ENCODE measurements around the gene TMEM51.

Gene TMEM51, protein sequence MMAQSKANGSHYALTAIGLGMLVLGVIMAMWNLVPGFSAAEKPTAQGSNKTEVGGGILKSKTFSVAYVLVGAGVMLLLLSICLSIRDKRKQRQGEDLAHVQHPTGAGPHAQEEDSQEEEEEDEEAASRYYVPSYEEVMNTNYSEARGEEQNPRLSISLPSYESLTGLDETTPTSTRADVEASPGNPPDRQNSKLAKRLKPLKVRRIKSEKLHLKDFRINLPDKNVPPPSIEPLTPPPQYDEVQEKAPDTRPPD

DNA sequence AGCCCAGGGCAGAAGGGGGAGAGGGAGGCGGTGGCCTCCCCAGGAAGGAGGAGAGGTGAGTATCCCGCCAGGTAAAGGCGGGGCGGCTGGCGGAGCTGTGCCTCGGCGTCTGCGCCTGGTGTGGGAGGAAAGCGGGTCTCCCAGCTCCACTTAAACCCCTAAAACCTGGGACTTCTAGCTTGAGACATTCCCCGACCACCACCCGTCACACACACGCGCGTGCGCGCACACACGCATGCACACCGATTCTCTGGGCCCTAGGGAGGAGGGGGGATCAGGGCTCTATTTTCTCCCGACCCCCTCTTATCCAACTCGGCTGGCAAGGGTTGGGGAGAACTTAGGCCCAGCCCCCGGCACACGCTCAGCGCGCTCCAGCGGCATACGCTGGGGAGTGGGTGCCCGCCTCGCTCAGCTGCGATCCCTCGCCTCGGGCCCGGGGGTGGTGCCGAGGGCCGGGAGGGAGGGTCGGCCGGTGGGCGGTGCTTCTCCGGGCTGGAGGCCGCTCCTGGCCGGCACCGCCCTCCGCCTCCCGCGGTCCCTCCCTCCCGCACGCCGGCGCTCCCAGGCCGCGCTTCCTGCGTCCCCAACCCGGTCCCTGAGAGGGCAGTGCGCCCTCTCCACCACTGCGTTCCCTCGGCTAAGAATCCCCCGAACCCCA is at the start of gene TMEM51:
TMEM51 (plus strand) TSS at position 564 of the 658 bp plus-strand sequence. CDS start 61,341 bp downstream, outside the sequence.
- peak; percentile 78 to 93 (median 85) for DNase-seq

DNA sequence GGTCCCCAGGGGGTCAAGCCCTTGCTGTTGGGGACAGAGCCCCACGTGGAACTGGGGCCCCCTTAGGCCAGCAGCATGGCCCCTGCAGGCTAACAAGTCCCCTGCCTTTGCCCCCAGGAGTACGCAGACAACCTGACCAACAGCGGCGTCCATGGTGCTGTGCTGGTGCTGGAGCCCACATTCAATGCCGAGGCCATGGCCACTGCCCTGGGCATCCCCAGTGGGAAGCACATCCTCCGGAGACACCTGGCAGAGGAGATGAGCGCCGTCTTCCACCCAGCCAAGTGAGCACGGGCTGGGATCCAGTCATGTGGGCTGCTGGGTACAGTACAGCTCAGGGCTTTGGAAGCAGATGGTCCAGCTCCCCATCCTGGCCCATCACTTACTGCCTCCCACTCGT is 49.6 kb upstream of the TMEM51 start:
- no peak for DNase-seq

DNA sequence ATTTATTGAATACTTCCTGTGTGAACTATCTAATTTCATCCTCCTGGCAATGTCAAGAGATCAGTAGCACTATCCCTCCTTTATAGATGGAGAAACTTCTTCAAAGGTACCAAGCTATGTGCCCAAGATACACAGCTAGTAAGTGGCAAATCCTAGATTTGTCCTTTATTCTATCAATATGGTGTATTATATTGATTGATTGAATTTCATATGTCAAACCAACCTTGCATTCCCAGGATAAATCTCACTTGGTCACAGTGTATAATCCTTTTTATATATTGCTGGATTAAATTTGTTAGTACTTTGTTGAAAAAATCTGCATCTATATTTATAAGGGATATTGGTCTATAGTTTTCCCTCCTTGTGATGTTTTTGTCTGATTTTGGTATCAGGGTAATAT is 48.8 kb upstream of the TMEM51 start:
- DNase-seq: no peak

GRCh38 chr1:15106608-15107007 is 46.9 kb upstream of the TMEM51 start:
- DNase-seq: peak; percentile 70 to 75 (median 74)

DNA sequence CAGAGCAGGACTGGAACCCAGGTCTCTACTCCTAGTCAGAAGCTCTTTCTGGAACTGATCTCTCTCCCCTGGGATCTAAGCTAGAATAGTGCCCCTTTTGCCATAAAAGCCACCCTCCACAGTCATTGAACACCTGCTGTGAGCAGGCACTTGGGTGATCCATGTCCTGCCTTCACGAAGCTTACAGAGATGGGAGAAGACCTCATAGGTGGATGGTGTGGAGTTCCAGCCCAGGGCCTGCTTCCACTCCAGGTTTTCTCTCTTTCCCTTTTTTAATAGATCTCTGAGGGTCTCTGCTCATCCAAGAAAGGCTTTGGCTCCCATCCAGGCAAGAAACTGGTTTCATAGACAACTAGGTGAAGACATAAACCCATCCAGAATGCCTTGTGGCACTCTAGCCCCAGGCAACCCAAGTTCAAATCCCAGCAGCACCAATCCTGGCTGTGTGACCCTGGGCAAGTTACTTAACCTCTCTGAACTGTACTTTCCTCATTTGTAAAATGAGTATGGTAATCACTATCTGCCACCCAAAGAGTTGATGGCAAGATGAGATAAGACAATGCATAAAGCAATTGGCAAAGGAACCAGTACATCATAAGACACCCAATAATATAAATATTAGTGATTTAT is 46.4 kb upstream of the TMEM51 start:
- DNase-seq: no peak

- DNase-seq: no peak
These were observed 45.6 kb upstream of the TMEM51 start for GRCh38 chr1:15107911-15108310.

DNA sequence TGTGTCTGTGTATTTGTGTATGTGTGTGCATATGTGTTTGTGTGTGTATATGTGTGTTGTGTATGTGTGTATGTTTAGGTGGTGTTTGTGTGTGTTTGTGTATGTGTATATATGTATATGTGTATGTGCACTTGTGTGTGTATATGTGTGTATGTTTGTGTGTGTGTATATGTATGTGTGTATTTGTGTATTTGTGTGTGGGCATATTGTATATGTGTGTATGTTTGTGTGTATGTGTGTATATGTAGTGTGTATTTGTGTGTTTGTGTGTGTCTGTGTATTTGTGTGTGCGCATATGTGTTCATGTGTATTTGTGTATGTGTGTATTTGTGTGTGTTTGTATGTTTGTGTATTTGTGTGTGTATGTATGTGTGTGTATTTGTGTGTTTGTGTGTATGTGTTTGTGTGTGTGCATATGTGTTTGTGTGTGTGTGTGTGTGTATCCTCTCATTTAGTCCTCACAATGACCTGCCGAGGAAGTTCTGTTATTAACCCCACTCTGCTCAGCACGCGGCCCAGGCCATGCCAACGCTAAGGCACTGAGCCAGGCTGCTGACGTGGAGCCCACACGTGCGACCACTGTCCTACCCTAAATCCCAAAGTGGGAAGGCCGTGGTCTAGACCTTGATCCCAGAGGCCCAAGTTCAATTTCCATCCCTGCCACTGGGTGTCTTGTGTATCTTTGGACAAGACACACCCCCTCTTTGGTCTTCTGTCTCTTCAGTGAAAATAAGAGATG is 43.2 kb upstream of the TMEM51 start:
- no peak for DNase-seq

- DNase-seq: no peak
These were observed 42.7 kb upstream of the TMEM51 start for GRCh38 chr1:15110867-15111230.

DNA sequence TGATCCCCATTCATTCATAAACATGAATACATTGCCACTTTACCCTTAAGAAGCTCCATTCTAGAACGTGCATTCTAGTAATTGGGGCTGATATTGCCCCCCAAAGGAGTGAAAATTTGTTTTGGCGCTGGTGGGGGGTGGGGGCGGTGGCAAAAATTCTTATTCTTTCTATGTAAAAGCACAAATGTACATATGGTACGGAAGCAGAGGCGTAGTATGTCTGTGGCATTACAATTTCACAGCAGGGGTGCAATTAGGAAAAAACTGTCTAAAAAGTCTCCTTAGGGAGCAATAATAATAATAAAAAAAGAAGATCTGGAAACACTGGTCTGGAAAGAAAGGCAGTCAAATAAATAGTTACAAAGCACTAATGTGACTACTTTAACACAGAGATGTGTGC is 40.4 kb upstream of the TMEM51 start:
- no peak for DNase-seq

DNA sequence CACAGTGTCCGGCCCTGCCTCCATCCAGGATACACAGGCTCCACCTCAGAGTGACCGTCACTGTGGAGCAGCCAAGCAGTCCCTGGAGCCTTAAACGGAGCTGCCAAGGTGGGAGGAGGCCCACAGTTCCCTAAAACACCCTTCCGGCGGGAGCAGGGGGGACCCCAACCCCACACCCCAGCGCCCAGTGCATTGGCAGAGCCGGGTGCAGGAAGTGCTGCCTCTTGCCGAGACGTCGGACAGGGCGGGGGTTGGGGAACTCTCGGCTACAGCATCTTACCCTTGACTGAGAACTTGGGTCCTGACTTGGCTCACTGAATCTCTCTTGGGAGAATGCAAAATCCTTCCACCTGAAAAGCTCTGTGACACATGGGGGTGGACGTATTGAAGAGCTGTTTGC is 38.7 kb upstream of the TMEM51 start:
- no peak for DNase-seq

GRCh38 chr1:15115542-15116330 is 37.8 kb upstream of the TMEM51 start:
- no peak for DNase-seq

DNA sequence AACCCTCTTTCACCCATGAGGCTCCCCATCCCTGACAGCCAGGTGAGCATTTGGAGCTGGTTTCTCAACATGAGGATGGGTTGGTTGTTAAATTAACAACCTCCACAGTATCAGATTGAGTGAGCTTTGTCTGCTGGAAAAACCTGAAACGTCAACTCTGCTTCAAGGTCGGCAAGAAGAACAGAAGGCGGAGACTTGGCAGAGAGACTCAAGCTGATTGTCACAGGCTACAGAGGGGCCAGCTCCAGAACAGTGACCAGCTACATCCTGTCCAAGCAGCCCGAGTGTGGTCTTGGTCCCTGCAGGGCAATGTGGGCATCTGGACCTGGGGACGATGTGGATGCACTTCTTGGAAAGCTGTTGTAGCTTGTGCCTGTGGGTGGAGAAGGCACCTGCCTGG is 36.6 kb upstream of the TMEM51 start:
- no peak for DNase-seq

GRCh38 chr1:15117671-15118325 is 35.7 kb upstream of the TMEM51 start:
- DNase-seq: no peak

- no peak for DNase-seq
These were observed 35.0 kb upstream of the TMEM51 start for GRCh38 chr1:15118579-15118978.

- no peak for DNase-seq
These were observed 33.1 kb upstream of the TMEM51 start for GRCh38 chr1:15120251-15120945.

DNA sequence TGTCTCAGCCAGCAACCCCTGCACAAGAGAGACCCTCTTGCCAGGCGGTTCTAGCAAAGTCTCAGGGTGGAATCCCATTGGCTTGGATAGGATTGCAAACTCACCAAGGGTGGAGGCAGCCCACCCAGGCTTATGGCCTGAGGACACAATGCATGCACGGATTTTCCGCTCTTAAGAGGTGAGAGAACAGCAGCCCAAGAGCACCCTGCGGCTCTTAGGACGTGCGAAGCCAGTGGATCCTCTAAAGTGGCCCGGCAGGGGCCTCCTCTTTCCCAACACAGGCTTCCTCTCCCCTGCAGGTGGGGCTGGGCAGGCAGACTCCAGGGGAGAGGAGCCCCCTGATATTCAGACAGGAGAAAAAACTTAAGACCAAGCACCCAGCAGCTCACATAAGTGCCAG is 31.2 kb upstream of the TMEM51 start:
- no peak for DNase-seq

DNA sequence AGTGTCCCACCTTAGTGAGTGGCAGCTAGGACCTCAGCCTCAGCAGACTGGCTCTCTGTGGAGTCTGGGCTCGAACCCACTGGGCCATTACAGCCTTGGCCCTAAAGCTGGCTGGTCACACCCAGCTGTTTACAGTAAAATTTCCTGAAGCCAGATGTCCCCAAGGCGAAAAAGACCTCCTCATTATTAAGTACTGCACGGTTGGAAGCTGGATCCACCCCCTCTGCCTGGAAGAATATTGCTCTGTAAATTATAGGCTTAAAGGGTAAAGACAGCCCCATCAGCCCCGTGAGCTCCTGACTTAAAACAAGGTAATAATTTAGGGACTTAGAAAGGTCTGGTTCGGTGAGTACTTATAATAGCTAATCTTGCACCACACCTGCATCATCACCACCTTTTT is 30.3 kb upstream of the TMEM51 start:
- DNase-seq: no peak

DNA sequence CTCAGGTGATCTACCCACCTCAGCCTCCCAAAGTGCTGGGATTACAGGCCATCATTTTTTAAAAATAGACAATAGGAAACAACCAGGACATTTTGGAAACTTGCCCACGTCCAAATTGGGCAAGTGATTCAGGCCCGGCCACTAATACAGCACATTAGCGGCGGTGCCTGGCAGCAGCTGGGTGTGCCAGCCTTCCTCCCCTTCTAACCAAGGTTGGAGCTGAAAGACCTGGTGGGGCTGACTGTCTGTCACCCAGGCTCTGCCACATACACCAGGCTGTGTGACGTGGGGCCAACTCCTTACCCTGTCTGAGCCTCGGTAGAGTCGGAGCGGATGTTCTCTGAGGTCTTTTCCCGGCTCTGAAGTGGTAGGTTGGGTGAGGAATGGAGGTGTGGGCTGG is 29.6 kb upstream of the TMEM51 start:
- no peak for DNase-seq

- no peak for DNase-seq
These were observed 29.0 kb upstream of the TMEM51 start for GRCh38 chr1:15124362-15125100.

DNA sequence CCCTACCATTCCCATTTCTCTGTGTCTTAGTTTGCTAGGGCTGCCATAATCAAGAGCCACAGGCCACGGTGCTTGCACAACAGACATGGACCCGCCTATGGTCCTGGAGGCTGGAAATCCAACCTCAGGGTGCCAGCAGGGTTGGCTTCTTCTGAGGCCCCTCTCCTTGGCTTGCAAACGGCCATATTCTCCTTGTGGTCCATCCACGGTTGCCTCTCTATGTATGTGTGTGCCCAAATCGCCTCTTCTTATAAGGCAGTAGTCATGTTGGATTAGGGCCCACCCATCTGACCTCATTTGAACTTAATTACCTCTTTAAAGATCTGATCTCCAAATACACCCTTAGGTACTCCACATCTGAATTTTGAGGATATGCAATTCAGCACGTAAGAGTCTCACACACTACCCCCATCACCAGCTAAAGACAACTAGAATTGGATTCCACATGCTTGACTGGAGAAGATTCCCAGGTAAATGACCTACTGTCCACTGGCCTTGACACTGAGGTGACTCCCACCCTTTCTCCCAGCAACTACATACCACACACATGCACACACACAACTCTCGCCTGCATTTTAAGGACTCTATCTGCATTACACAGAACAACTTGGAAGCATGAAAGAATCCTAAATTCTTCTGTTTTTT is 28.3 kb upstream of the TMEM51 start:
- no peak for DNase-seq

Measured in suppressor macrophage treated with lipopolysaccharide for 1 hour (primary cell).